ENCODE measurements around the gene ARHGAP10.
A peak's percentile ranks its signal among the peaks of the same experiment; 100 is the strongest.

The ARHGAP10 gene

GRCh38 chr4:147769386-147769785, 37.5 kb downstream of the ARHGAP10 start:
- DNase-seq (ENCODE audit: low spot score in 2 of 2), result no peak
- Mint-ChIP-seq H3K9me3 (no peaks in the 10 kb centered on the region), H3K27me3 (no peaks in the 10 kb centered on the region), H3K4me3 (no peak overlapping the region), H3K4me1 (no peaks in the 10 kb centered on the region), H3K36me3 (no peaks in the 10 kb centered on the region), H3K27ac (no peak overlapping the region)
- no peak for ATAC-seq (ENCODE audit: low read depth)

GRCh38 chr4:147770831-147771230, 38.9 kb downstream of the ARHGAP10 start:
- Mint-ChIP-seq H3K9me3 (no peaks in the 10 kb centered on the region), H3K4me3 (no peak overlapping the region), H3K36me3 (no peaks in the 10 kb centered on the region), H3K27ac (no peak overlapping the region), H3K4me1 (no peaks in the 10 kb centered on the region), H3K27me3 (no peaks in the 10 kb centered on the region)
- ATAC-seq (ENCODE audit: low read depth) (no peak), DNase-seq (ENCODE audit: low spot score in 2 of 2) (no peak)

GRCh38 chr4:147772056-147772455, 40.2 kb downstream of the ARHGAP10 start:
- no peak for DNase-seq (ENCODE audit: low spot score in 2 of 2)
- H3K27me3 Mint-ChIP-seq, result no peaks in the 10 kb centered on the region
- no peaks in the 10 kb centered on the region for H3K4me1 Mint-ChIP-seq
- no peak overlapping the region for H3K4me3 Mint-ChIP-seq
- H3K9me3 Mint-ChIP-seq, result no peaks in the 10 kb centered on the region
- H3K27ac Mint-ChIP-seq, result no peak overlapping the region
- H3K36me3 Mint-ChIP-seq, result no peaks in the 10 kb centered on the region
- ATAC-seq (ENCODE audit: low read depth), result no peak

DNA sequence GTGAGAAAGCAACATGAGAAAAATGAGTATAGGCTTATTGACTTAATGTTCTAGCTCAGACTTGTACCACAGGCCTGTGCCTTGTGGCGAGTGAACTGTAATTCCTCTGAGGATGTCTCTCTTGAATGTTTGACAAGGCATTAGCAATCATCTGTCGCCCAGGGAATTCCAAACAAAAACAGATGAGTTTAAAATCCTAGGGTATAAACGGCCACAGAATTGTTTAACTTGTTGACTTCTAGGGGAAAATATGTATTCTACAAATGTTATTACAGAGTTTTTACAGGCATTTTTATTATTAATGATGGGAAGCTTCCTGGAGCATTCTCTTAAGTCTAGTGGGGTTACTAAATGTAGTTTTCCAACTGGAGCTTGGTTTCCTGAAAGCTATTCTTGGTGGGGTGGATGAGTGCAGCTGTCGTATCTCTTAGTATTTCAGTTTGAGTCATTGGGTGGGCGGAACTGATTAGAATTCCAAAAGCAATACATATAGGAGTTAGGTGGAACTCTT, 40.6 kb downstream of the ARHGAP10 start:
- ATAC-seq (ENCODE audit: low read depth) (no peak), DNase-seq (ENCODE audit: low spot score in 2 of 2) (no peak)
- H3K9me3 Mint-ChIP-seq, result no peaks in the 10 kb centered on the region
- H3K4me1 Mint-ChIP-seq, result no peaks in the 10 kb centered on the region
- H3K27ac Mint-ChIP-seq, result no peak overlapping the region
- no peaks in the 10 kb centered on the region for H3K27me3 Mint-ChIP-seq
- no peaks in the 10 kb centered on the region for H3K36me3 Mint-ChIP-seq
- H3K4me3 Mint-ChIP-seq, result no peak overlapping the region

- Mint-ChIP-seq H3K27ac (no peak overlapping the region), H3K36me3 (no peaks in the 10 kb centered on the region), H3K9me3 (no peaks in the 10 kb centered on the region), H3K4me3 (no peak overlapping the region), H3K4me1 (no peaks in the 10 kb centered on the region), H3K27me3 (peaks cover 2% of the 10 kb centered on the region)
- DNase-seq (ENCODE audit: low spot score in 2 of 2) (no peak), ATAC-seq (ENCODE audit: low read depth) (no peak)
These were observed 41.6 kb downstream of the ARHGAP10 start for GRCh38 chr4:147773261-147774184.

DNA sequence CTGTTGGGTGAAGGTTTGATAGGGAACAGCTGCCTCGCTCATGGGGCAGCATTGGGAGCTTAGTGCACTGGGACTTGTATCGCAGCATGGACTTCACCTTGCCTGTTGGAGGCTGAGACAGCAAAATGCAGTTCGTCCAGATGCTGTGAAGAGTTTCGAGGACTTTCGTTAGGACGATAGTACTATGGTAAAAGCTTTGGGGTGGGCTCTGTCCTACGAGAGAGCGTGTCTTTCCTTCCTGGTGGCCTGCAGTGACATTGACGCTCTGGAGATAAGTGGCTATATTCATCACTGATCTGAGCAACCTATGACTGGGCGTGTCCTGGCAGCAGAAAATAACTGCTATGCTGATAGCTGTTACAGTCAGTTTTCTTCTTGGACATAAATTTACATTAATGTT, 44.8 kb downstream of the ARHGAP10 start:
- no peak for DNase-seq (ENCODE audit: low spot score in 2 of 2)
- no peaks in the 10 kb centered on the region for H3K9me3 Mint-ChIP-seq
- peaks cover 14% of the 10 kb centered on the region for H3K27me3 Mint-ChIP-seq
- H3K4me3 Mint-ChIP-seq, result no peak overlapping the region
- H3K27ac Mint-ChIP-seq, result no peak overlapping the region
- H3K4me1 Mint-ChIP-seq, result peaks cover 11% of the 10 kb centered on the region
- no peak for ATAC-seq (ENCODE audit: low read depth)
- no peaks in the 10 kb centered on the region for H3K36me3 Mint-ChIP-seq

DNA sequence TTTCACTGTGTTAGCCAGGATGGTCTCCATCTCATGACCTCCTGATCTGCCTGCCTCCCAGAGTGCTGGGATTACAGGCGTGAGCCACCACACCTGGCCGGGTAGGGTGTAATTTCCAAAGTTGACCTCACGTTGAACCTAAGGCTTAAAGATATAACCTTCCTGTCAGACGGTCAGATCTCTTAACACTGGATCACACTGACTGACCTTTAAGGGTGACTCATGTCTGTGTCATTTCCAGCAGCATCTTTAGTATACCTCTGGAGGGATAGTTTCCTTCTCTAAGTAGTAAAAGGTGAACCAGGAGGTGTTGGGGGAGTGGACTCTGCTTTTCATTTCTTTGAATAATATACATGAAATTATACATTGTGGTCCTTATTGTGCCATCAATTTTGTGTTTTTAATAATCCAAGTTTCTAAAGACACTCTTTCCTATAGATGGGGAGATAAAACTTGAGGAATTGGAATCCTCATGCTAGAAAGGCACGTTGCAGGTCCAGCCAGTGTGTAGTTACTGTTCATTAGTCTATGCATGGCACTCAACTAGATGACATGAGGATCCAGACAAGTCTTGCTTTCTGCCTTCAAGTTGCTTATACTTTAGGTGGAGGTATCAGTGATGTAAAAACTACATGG, 45.7 kb downstream of the ARHGAP10 start:
- H3K4me3 Mint-ChIP-seq, result no peak overlapping the region
- no peak overlapping the region for H3K27ac Mint-ChIP-seq
- ATAC-seq (ENCODE audit: low read depth), result no peak
- peaks cover 14% of the 10 kb centered on the region for H3K27me3 Mint-ChIP-seq
- no peaks in the 10 kb centered on the region for H3K36me3 Mint-ChIP-seq
- H3K4me1 Mint-ChIP-seq, result peaks cover 11% of the 10 kb centered on the region
- DNase-seq (ENCODE audit: low spot score in 2 of 2), result no peak
- H3K9me3 Mint-ChIP-seq, result no peaks in the 10 kb centered on the region

GRCh38 chr4:147778942-147779341, 47.1 kb downstream of the ARHGAP10 start:
- ATAC-seq (ENCODE audit: low read depth) (no peak), DNase-seq (ENCODE audit: low spot score in 2 of 2) (no peak)
- peaks cover 11% of the 10 kb centered on the region for H3K4me1 Mint-ChIP-seq
- H3K36me3 Mint-ChIP-seq, result no peaks in the 10 kb centered on the region
- H3K27me3 Mint-ChIP-seq, result peaks cover 14% of the 10 kb centered on the region
- H3K9me3 Mint-ChIP-seq, result no peaks in the 10 kb centered on the region
- H3K4me3 Mint-ChIP-seq, result no peak overlapping the region
- H3K27ac Mint-ChIP-seq, result no peak overlapping the region

GRCh38 chr4:147779451-147779850, 47.6 kb downstream of the ARHGAP10 start:
- Mint-ChIP-seq H3K27me3 (peaks cover 14% of the 10 kb centered on the region), H3K4me3 (no peak overlapping the region), H3K27ac (no peak overlapping the region), H3K9me3 (no peaks in the 10 kb centered on the region), H3K4me1 (peaks cover 11% of the 10 kb centered on the region), H3K36me3 (no peaks in the 10 kb centered on the region)
- DNase-seq (ENCODE audit: low spot score in 2 of 2), result no peak
- ATAC-seq (ENCODE audit: low read depth), result no peak

- Mint-ChIP-seq H3K36me3 (no peaks in the 10 kb centered on the region), H3K27me3 (peaks cover 14% of the 10 kb centered on the region), H3K27ac (no peak overlapping the region), H3K4me3 (no peak overlapping the region), H3K9me3 (no peaks in the 10 kb centered on the region), H3K4me1 (peaks cover 11% of the 10 kb centered on the region)
- no peak for DNase-seq (ENCODE audit: low spot score in 2 of 2)
- peak; percentile 75 for ATAC-seq (ENCODE audit: low read depth)
These were observed 48.4 kb downstream of the ARHGAP10 start for GRCh38 chr4:147780137-147780777.

GRCh38 chr4:147782087-147782781, 50.3 kb downstream of the ARHGAP10 start:
- DNase-seq (ENCODE audit: low spot score in 2 of 2) (no peak), ATAC-seq (ENCODE audit: low read depth) (no peak)
- Mint-ChIP-seq H3K27ac (no peak overlapping the region), H3K4me3 (no peak overlapping the region), H3K36me3 (no peaks in the 10 kb centered on the region), H3K9me3 (no peaks in the 10 kb centered on the region), H3K4me1 (peaks cover 11% of the 10 kb centered on the region), H3K27me3 (peaks cover 14% of the 10 kb centered on the region)

DNA sequence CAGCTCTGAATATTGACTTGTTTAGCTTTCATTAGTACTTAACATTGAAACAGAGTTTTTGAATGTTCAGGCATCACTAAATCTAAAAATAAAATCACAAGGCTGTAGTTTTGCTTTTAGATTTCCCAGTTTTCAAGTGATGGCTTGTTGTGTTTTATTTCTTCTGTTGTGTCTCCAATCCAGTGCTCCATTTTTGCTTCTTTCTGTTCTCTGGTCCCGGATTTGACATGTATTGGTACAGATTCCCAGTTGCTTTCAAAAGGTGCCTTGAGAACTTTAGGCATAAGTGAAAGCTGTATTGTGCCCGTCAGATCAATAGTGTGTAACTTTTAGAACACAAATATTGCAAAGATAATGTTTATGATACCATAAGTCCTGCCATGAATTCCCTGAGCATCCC, 53.2 kb downstream of the ARHGAP10 start:
- Mint-ChIP-seq H3K36me3 (no peaks in the 10 kb centered on the region), H3K27ac (no peak overlapping the region), H3K9me3 (no peaks in the 10 kb centered on the region), H3K4me1 (peaks cover 6% of the 10 kb centered on the region), H3K27me3 (peaks cover 5% of the 10 kb centered on the region), H3K4me3 (no peak overlapping the region)
- no peak for ATAC-seq (ENCODE audit: low read depth)
- DNase-seq (ENCODE audit: low spot score in 2 of 2), result no peak

DNA sequence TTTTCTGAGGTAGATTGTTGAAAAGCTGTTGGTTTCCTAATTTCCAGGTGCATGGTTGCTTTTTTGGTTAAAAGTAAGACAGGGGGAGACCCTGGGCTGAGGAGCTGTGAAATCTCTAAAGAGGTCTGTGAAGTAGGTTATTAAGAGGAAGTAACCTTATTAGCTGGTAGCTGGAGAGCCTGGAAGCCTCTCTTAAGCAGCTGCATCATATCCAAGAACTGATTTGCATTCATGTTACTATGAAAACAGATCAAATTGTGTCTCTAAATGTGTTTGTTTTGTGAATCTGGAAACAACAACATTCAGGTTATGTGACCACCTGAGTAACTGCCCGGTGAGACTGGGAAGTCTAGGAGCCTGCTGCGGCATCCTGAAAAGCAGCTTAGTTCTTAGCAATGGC, 54.1 kb downstream of the ARHGAP10 start:
- ATAC-seq (ENCODE audit: low read depth) (peak; percentile 39), DNase-seq (ENCODE audit: low spot score in 2 of 2) (no peak)
- no peaks in the 10 kb centered on the region for H3K9me3 Mint-ChIP-seq
- H3K27ac Mint-ChIP-seq, result no peak overlapping the region
- H3K36me3 Mint-ChIP-seq, result no peaks in the 10 kb centered on the region
- H3K27me3 Mint-ChIP-seq, result no peaks in the 10 kb centered on the region
- no peaks in the 10 kb centered on the region for H3K4me1 Mint-ChIP-seq
- no peak overlapping the region for H3K4me3 Mint-ChIP-seq

DNA sequence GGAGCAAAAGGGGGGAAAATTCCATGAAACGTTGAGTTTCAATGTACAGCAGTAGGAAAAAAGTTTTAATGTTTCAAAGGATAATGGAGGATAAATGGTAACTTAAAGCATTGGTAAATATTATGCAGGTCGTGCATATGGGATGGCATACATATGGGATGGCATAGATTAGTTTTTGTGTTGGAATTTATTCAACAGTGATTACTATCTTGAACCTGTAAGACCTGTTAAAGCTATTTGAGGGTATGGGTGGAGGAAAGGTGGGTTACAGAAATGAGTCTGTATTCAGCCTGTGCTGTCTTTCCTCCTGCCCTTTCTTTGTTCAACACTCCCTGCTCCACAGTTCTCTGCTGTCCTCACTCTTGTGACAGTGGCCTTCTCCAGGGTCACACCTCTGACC, 54.6 kb downstream of the ARHGAP10 start:
- H3K36me3 Mint-ChIP-seq, result no peaks in the 10 kb centered on the region

More for the DNA sequence above, 54.6 kb downstream of the ARHGAP10 start:
- H3K4me3 Mint-ChIP-seq, result no peak overlapping the region
- H3K27ac Mint-ChIP-seq, result no peak overlapping the region
- no peak for DNase-seq (ENCODE audit: low spot score in 2 of 2)
- no peak for ATAC-seq (ENCODE audit: low read depth)
- no peaks in the 10 kb centered on the region for H3K4me1 Mint-ChIP-seq
- H3K27me3 Mint-ChIP-seq, result no peaks in the 10 kb centered on the region
- H3K9me3 Mint-ChIP-seq, result no peaks in the 10 kb centered on the region
